ENCODE data around the gene RBM15. TPM values are rescaled to one million over a fixed set of nuclear protein-coding genes. Genes with fewer than 3 reads are reported as not detected.

Gene RBM15
- total RNA-seq, 6 experiments from 2014 or later, result 16.1 to 18.2 (median 17.3) TPM

- Mint-ChIP-seq H3K4me3 (no peak overlapping the region), H3K4me1 (ENCODE audit: low read depth) (peaks cover 65% of the 10 kb centered on the region), H3K27me3 (ENCODE audit: insufficient read depth) (no peaks in the 10 kb centered on the region), H3K27ac (no peak overlapping the region), H3K9me3 (no peaks in the 10 kb centered on the region), H3K36me3 (ENCODE audit: low read depth) (peaks cover 16% of the 10 kb centered on the region; the same call in 1 of the 2 replicates)
- no peak for TF ChIP-seq CTCF (IDR thresholded peaks at IDR 0.05)
- no peak for DNase-seq
Measured at GRCh38 chr1:110387048-110387754, 48.0 kb downstream of the RBM15 start.

GRCh38 chr1:110390096-110390495 is 50.9 kb downstream of the RBM15 start:
- H3K4me1 Mint-ChIP-seq (ENCODE audit: low read depth), result peaks cover 71% of the 10 kb centered on the region

GRCh38 chr1:110390692-110391245 is 51.6 kb downstream of the RBM15 start, which contains the start of gene SLC16A4:
TSS of gene SLC16A4 (minus strand) at chr1:110391026. CDS start at chr1:110389323, 1,703 bp downstream.
- DNase-seq, result peak; percentile 64
- peaks cover 70% of the 10 kb centered on the region for H3K4me1 Mint-ChIP-seq (ENCODE audit: low read depth)
- peak within 1 kb of the TSS; percentile 80 for H3K4me3 Mint-ChIP-seq
- no peak for TF ChIP-seq CTCF (IDR thresholded peaks at IDR 0.05)
- H3K36me3 Mint-ChIP-seq (ENCODE audit: low read depth), result peaks cover 5% of the 10 kb centered on the region
- no peaks in the 10 kb centered on the region; the same call in 1 of the 2 replicates for H3K27me3 Mint-ChIP-seq (ENCODE audit: insufficient read depth)
- H3K27ac Mint-ChIP-seq, result peak within 1 kb of the TSS; percentile 81
- peaks cover 4% of the 10 kb centered on the region; the same call in 1 of the 2 replicates for H3K9me3 Mint-ChIP-seq

More at GRCh38 chr1:110390096-110390495, 50.9 kb downstream of the RBM15 start:
- Mint-ChIP-seq H3K9me3 (no peaks in the 10 kb centered on the region), H3K36me3 (ENCODE audit: low read depth) (peaks cover 1% of the 10 kb centered on the region; the same call in 1 of the 2 replicates), H3K27ac (peak overlapping the region; percentile 81), H3K4me3 (peak overlapping the region; percentile 80), H3K27me3 (ENCODE audit: insufficient read depth) (no peaks in the 10 kb centered on the region; the same call in 1 of the 2 replicates)
- TF ChIP-seq CTCF (IDR thresholded peaks at IDR 0.05), result peak; percentile 22; the same call in 1 of the 2 replicates
- peak; percentile 64 for DNase-seq

- no peak for TF ChIP-seq CTCF (IDR thresholded peaks at IDR 0.05)
- Mint-ChIP-seq H3K27ac (peak overlapping the region; percentile 89), H3K4me3 (peak overlapping the region; percentile 79), H3K36me3 (ENCODE audit: low read depth) (peaks cover 6% of the 10 kb centered on the region), H3K27me3 (ENCODE audit: insufficient read depth) (peaks cover under 1% of the 10 kb centered on the region), H3K9me3 (peaks cover 6% of the 10 kb centered on the region; the same call in 1 of the 2 replicates), H3K4me1 (ENCODE audit: low read depth) (peaks cover 67% of the 10 kb centered on the region)
- no peak for DNase-seq
Measured at GRCh38 chr1:110393286-110393685, 54.1 kb downstream of the RBM15 start.

GRCh38 chr1:110393691-110394492 is 54.7 kb downstream of the RBM15 start:
- Mint-ChIP-seq H3K9me3 (peaks cover 6% of the 10 kb centered on the region; the same call in 1 of the 2 replicates), H3K27ac (peak overlapping the region; percentile 89), H3K27me3 (ENCODE audit: insufficient read depth) (peaks cover 1% of the 10 kb centered on the region), H3K36me3 (ENCODE audit: low read depth) (peaks cover 6% of the 10 kb centered on the region), H3K4me1 (ENCODE audit: low read depth) (peaks cover 67% of the 10 kb centered on the region), H3K4me3 (peak overlapping the region; percentile 79)
- TF ChIP-seq CTCF (IDR thresholded peaks at IDR 0.05), result no peak
- peak; percentile 91 for DNase-seq

Data from HFFc6 (cell line).